ENCODE data around the gene ZBTB37.
"Not testable (repeated sequence)": the region's sequence is repeated elsewhere in the genome, so short reads cannot be mapped to it uniquely, and the experiment has no call there.

ZBTB37 gene

GRCh38 chr1:173913111-173913510, 44.9 kb downstream of the ZBTB37 start:
- DNase-seq, result no peak

GRCh38 chr1:173914366-173914871, 46.2 kb downstream of the ZBTB37 start:
- DNase-seq, result no peak

- DNase-seq, result no peak
Observed at GRCh38 chr1:173915596-173915995, 47.4 kb downstream of the ZBTB37 start.

- DNase-seq, result no peak
Observed at GRCh38 chr1:173916667-173917066, 48.5 kb downstream of the ZBTB37 start.

- no peak for DNase-seq
Observed at GRCh38 chr1:173917149-173917548, 49.0 kb downstream of the ZBTB37 start, which contains the start of gene SERPINC1. Gene SERPINC1 (minus strand): TSS chr1:173917327. CDS start chr1:173917259, 68 bp downstream.

- DNase-seq, result no peak
Observed at GRCh38 chr1:173917635-173918493, 49.7 kb downstream of the ZBTB37 start.

- no peak for DNase-seq
Observed at GRCh38 chr1:173920861-173921260, 52.7 kb downstream of the ZBTB37 start.

GRCh38 chr1:173925306-173926242, 57.4 kb downstream of the ZBTB37 start:
- no peak for DNase-seq

GRCh38 chr1:173930541-173930940, 62.4 kb downstream of the ZBTB37 start:
- DNase-seq, result not testable (repeated sequence)

GRCh38 chr1:173934440-173934839, 66.3 kb downstream of the ZBTB37 start:
- DNase-seq, result no peak

GRCh38 chr1:173937062-173937461, 68.9 kb downstream of the ZBTB37 start:
- DNase-seq, result no peak

- no peak for DNase-seq
Observed at GRCh38 chr1:173946380-173946921, 78.3 kb downstream of the ZBTB37 start.

GRCh38 chr1:173948594-173948993, 80.4 kb downstream of the ZBTB37 start:
- DNase-seq, result no peak
